Measurements from ENCODE around the gene LTBP3.

LTBP3 gene

DNA sequence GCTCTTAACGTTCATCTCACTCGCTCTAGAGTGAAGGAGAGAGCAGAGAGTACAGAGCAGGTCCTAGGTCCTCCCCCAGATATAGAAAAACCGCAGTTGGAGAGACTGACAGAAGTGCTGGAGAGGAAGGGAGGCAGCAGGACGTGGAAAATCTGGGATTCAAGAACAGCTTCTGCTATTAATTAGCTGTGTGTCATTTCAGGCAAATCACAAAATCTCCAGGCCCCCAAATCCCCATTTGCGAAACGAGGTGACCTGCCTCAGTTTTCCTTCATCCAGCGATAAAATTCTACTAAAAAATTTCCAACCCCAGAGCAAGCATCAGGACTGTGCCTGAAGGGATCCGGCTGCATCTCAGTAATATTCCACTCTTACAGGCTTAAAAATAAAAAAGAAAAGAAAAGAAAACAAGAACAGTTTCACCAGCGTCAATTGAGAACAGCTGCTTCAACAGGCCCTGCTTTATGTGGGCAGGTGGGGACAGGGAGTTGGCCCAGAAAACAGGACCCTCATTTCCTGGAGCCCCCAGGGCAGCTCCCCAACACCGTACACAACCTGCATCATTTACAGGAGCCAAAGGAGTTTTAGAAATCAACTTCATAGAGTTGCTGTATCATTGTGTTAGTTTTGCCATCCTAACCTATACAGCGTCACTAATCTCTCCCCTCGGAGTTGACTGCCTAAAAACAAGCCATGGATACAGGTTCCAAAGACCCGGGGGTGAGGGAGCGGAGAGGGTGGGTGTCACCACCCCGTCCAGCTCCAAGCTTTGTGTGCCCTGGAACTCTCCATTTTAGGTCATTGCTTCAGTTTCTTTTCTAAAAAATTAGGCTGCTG is 61.6 kb downstream of the LTBP3 start:
- no peak for DNase-seq (ENCODE audit: extremely low read depth, low read depth)
- TF ChIP-seq CTCF (IDR thresholded peaks at IDR 0.05; ENCODE audit: low read depth, low read length) = no peak

- peak; percentile 85 for DNase-seq (ENCODE audit: extremely low read depth, low read depth)
- TF ChIP-seq CTCF (IDR thresholded peaks at IDR 0.05; ENCODE audit: low read depth, low read length) = no peak
These were observed 64.6 kb downstream of the LTBP3 start for GRCh38 chr11:65493367-65494176.

GRCh38 chr11:65492637-65493366 is 65.4 kb downstream of the LTBP3 start:
- DNase-seq (ENCODE audit: extremely low read depth, low read depth) = peak; percentile 61
- TF ChIP-seq CTCF (IDR thresholded peaks at IDR 0.05; ENCODE audit: low read depth, low read length) = no peak

GRCh38 chr11:65492387-65492636 is 65.8 kb downstream of the LTBP3 start:
- DNase-seq (ENCODE audit: extremely low read depth, low read depth) = no peak

GRCh38 chr11:65491614-65492386 is 66.4 kb downstream of the LTBP3 start:
- TF ChIP-seq CTCF (IDR thresholded peaks at IDR 0.05; ENCODE audit: low read depth, low read length) = no peak
- DNase-seq (ENCODE audit: extremely low read depth, low read depth) = peak; percentile 77

More at GRCh38 chr11:65492387-65492636, 65.8 kb downstream of the LTBP3 start:
- TF ChIP-seq CTCF (IDR thresholded peaks at IDR 0.05; ENCODE audit: low read depth, low read length) = no peak

DNA sequence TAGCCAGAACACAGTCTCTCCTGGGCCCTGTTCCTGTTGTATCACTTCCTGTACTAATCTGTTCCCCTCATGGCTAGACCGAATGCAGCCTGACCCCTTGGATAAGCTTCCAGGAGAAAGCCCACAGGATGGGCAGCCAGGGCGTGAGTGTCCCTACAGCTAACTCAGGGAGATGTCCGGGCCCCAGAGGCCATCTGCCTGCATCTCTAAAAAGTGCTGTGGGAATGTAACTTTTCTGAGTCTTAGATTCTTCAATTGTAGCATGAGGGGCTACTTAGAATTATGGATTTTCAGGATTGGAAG is 67.0 kb downstream of the LTBP3 start:
- no peak for DNase-seq (ENCODE audit: extremely low read depth, low read depth)
- no peak for TF ChIP-seq CTCF (IDR thresholded peaks at IDR 0.05; ENCODE audit: low read depth, low read length)

Measured in AG09319 (cell line).